NCI-H146 treated with DMSO at 0.1 percent for 48 hours (cell line): ENCODE results near the gene HES3.

ENCODE experiments used
- DNase-seq: peaks from one replicate; lab custom pipeline; 2025; ENCODE audit not compliant: unreplicated experiment; lab: John Stamatoyannopoulos, UW

HES3 gene

DNA sequence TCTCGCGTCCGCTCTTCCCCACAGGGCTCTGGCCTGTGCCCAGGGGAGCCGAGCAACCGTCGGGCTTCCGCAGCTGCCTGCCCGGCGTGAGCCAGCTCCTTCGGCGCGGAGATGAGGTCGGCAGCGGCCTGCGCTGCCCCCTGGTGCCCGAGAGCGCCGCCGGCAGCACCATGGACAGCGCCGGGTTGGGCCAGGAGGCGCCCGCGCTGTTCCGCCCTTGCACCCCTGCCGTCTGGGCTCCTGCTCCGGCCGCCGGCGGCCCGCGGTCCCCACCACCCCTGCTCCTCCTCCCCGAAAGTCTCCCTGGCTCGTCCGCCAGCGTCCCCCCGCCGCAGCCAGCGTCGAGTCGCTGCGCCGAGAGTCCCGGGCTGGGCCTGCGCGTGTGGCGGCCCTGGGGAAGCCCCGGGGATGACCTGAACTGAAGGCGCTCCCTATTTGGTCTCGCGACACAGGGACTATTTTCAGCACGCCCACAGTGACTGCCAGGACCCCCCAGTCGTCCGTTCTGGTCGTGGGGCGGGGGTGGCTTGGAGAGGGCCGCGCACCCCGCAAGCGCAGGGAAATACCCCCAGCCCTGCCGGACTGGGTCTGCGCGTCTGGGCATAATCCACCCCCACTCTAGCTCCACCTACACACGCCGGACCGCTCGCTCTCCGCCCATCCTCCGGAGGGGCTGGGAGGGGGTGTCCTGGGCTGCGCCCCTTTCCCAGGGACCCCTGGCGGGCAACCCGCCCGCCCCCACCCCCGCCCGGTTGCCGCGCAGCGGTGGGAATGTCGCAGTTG, 1.3 kb downstream of the HES3 start:
- peak; percentile 18 for DNase-seq

DNA sequence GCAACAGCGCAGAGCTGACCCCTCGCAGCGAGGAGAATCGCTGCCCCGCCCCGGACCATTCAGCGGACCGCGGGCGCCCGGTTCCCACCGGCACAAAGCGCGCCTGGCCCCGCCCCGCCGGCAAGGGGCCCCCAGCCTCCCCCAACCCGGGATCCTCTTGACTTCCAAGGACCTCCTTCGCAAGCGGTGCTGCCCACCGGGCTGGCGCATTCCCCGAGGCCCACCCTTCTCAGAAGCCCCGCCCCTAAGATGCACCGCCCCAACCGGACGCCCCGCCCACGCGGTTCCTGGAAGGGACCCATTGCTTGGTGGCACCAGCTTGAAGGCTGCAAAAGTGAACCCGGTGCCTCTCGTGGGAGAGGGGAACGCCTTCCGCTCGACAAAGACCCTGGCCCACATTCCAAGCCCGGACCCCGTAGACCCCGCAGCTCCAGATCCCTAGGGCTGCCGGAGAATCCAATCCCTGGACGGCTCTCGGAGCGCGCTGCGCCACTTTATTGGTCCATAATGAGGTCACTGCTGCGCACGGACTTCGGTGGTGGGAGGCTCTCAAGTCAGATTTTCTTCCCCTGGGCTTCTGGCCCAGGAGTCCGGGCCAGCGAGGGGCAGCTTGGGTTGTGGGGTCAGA, 2.0 kb downstream of the HES3 start:
- DNase-seq = peak; percentile 29

DNA sequence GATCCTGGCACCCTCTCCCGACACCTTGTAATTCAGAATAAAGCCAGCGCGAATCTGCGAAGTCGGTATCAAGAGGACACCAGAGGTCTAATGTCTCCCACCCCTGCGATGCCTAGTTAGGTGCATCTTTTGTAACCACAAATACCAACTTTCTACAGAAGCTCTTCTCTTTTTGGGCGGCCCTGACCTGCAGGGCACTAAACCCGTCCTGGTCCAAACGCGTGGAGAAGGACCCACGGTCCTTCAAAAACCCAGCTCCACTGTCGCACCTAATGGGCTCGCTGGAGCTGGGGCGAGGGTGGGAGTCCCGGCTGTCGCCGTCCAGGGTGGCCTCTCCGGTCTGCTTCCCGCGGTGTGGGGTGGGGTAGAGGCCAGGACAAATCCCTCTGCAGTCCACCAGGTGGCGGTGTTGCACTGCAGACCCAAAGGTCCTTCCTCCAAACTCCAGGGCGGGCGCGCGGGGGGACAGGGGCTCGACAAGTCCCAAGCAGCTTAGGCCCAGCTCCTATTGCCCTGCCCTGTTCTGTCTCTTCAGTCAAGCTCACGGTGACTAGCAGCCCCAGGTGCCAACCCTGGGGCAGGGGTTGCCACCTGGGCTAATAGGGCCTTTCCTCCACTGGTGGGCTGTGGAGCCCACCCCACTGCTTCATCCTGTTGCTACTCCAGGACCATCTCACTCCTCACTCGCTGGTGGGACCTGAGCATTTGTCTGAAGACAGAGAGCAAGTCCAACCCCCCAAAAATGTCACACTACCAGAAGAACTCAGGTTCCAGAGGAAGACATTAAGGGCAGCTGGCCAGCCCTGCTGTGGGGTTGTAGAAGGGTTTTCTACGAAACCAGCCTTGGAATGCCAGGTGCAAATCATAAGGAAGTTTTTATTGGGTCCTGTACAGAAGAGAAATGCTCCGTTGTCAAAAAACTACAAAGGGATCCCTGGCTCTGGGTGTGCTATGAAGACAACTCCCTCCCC, 2.8 kb downstream of the HES3 start:
- peak; percentile 36 for DNase-seq

DNA sequence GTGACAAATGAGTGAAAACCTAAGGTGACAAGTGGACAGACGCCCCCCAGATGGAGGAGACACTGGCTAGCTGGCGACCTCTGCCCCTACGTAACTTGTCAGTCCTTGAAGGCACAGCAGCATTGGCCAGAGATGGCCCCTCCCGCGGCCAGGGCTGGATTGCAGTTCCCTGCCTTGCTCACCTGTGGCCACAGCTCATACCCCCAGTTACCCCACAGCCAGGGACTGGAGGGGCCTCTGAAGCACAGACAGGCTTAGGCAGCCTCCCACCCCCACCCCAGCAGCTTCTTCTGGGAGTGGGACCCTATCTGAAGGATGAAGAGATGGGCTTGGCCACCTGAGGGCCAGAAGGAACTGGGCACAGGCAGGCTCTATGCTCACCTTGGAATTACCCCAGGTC, 3.7 kb downstream of the HES3 start:
- DNase-seq = no peak

DNA sequence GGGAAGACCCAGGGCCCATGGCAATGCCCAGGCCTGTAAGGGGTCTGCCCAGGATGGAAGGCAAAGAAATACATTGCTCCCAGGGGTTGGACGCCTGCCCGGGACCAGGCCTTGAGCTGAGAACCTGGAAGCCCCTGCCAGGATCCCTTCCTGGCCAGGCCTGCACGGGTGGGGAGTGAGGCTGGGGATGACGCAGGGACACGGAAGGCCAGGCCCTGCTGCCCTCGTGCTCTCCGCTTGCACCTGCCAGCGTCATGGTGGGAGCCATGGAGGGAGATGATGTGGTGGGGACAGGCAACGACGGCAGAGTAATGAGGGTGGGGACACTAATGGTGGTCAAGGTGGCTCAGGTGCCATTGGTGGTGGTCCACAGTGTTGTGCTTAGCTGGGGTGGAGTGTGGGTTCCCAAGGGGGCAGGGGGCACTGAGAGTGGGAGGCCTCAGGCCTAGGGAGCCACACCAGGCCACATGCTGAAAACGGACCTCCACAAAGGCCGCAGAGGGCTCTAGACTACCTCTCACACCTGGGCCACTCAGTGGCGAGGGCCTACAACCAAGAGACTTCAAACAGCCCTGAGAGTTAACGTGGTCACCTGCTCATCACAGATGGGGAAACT, 4.3 kb downstream of the HES3 start:
- no peak for DNase-seq

DNA sequence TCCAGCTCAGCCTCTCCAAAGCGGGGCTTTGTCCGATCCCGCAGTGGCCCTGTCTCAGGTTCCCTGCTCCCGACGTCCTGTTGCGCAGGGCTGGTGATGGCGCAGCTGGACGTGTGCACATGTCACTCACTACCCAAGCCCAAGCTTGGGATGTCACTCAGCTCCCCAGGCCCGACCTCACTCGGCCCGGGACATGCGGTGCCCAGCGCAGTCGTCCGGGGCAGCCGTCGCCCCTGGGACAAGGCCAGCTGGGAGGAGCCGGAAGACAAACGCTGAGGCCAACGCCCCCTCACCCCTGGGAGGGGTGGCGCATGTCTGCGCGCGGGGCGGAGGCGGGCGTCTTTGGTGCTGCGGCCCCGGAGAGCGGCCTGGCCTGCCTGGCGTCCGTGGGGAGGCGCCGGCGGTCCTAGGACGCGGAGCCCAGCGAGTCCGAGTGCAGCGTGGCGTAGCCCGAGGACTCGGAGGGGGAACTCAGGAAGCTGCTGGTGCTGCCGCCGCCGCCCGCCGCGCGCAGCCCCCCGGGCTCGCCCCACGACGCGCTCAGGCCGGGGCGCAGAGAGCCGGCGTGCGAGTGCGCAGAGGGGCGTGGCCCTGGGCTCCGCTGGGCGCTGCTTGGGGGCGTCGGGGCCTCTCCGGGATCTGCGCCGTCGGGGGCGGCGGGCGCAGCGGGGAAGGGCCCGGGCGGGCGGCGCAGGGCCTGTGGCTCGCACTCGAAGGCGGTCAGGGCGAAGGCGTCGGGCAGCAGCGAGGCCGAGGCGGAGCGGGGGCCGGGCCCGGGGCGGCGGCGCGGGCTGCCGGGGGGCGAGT, 5.2 kb downstream of the HES3 start:
- DNase-seq = no peak

DNA sequence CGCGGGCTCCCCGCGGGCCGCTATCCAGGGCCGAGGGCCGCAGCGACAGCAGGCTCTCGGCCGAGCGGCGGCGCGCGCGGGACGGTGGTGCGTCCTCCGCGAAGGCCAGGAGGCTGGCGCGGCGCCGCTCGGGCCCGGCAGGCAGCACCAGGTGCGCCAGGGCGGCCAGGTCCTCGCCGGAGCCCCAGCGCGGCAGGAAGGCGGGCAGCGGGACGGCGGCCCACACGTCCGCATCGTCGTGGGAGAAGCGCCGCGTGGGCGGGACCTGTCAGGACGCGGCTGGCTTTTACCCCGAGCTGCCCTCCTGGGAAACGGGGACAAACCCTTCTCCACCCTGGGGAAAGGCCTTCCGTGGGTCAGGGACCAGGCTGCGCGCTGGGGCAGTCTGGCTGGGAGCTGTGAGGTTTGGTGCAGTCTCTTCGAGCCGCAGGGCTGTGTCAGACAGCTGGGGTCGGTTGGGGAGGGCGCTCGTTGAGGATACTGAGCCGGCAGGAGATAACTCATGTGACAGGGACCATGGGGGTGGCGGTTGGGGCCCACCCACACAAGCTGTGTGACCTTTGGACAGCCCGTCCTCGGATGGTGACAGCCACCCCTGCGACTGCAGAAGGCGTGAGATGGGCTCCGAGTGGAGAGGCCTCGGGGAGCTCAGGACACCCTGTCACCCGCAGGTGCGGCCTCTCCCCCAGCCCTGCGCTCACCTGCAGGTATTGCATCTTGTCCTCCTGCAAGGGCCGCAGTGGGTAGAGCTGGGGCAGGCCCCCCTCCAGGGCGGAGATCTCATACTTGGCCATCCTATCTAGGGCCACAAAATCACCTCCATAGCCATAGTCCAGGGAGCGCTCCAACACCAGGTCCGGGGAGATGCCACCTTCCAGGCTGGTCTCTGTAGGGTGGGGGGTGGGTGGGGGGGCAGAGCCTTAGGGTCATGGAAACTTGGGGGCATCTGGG, 6.0 kb downstream of the HES3 start:
- DNase-seq = no peak

DNA sequence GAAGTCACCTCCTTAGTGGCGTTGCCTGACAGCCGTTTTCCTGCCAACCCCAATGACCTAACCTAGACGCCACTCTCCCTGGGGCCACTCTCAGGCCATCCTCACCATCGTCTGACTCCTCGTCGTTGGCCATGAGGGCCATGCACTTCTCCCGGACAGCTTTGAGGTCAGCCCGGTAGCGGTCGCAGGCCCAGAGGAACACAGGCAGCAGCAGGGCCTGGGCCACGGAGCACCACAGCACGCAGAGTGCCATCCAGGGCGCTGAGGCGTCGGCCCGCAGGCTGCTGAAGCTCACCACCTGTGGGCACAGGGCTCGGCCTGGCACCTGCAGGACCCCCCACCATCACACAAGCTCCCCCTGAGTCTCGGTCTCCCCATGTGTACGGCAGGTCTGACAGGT, 7.3 kb downstream of the HES3 start:
- no peak for DNase-seq

DNA sequence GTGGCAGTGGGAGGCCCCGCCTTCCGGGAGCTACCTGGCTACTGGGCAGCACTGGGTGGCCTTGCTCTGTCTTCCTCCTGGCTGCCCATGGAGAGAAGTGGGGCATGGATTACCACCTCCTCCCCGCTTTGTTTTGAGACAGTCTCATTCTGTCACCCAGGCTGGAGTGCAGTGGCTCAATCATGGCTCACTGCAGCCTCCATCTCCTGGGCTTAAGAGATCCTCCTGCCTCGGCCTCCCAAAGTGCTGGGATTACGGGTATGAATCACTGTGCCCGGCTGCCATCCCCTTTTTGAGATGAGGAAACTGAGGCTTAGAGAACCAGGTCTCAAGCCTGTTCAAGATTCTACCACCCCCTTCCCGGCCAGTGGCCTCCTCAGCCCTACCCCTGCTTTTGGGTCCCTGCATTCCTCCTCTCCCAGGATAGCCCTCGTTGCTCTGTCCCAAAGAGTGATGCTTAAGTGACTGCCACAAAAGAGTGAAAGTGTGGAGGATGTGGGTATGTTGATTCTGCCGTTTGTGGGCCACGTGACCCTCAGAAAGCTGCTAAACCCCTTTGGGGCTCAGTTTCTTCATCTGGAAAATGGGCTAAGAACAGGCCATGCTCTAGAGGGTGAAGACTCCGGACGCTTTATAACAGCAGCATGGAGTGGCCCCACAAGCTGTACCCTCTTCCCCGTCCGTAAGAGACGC, 7.8 kb downstream of the HES3 start:
- DNase-seq = no peak

DNA sequence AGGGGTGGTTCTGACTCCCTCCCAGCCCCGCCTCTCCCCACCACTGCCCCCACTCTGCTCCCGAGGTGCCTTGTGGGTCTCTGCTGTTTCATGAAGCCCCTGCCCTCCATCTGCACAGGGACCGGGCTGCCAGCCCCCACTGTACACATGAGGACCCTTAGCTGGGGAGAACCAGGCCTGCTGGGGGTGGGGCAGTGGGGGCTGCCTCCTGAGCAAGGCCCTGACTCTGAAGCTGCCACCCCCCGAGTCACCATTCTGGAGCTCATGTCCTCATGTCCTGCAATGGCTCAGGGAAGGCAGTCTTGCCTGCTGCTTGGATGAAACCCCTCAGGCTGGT, 8.4 kb downstream of the HES3 start:
- no peak for DNase-seq

DNA sequence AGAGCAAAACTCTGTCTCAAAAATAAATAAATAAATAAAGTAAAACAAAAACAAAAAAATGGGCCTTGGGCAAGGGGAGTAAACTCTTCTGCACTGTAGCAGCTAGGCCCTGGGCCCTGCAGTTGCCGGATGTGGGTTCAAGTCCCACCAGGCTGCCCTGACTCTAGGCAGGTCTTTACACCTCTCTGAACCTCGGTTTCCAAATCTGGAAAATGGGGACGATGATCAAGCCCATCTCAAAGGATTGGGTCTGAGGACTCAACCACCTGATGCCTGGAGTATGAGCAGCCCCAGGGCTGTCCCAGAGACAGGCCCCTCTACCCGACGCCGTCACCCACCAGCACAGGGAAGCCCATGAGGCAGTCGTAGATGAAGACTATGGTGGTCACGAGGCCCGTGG, 9.4 kb downstream of the HES3 start:
- DNase-seq = no peak

DNA sequence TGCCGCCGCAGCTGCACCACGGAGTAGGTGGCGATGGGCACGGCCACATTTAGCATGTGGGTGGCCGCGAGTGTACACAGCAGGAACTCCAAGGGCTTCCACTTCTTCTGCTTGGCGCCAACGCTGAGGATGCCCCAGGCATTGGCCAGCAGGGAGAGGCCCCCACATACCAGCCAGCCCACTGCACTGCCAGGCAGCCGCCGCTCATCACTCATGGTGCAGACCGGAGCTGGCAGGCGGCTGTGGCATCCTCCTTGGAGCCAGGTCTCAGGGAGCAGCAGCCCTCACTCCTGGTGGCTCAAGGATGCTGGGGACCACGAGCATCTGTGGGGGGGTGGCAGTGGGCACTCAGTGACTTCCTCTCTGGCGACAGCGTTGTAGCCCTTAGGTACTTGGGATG, 10.7 kb downstream of the HES3 start:
- no peak for DNase-seq

DNA sequence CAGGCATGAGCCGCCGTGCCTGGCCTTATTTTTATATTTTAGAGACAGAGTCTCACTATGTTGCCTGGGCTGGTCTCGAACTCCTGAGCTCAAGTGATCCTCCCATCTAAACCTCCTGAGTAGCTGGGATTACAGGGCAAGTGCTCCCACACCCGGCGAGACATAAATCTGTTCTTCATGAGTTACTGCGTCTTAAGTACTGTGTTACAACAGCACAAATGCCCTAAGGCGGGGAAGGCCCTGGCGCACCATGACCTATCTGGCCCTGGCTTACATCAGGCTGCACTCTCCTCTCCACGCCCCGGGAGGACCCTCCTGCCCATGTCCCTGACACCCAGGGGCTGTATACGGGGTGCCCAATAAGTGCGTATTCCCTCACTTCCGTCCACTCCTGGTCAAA, 12.7 kb downstream of the HES3 start:
- no peak for DNase-seq

DNA sequence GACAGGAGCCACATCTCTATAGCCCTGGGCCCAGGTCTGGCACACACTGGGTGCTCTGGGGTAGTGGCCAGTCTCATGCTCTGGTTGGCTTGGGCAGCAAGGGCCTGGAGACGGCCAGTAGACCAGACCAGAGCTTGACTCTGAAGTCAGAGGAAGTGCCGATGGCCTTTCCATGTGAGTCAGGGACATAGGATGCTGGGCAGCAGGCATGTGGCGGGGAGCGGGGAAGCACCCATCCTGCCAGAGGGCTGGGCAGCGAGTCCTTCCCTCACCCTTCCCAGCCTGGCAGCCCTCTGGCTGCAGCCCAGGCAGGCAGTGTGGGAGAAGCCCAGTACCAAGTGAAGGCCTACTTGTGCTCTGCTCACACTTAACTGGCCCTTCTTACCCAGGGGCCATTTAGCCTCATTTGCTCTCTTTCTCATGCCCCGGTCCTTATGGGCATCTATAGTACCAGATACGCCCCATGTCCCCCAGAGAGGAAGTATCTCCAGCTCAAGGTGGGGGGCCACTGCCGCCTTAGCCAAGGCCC, 13.6 kb downstream of the HES3 start:
- no peak for DNase-seq

DNA sequence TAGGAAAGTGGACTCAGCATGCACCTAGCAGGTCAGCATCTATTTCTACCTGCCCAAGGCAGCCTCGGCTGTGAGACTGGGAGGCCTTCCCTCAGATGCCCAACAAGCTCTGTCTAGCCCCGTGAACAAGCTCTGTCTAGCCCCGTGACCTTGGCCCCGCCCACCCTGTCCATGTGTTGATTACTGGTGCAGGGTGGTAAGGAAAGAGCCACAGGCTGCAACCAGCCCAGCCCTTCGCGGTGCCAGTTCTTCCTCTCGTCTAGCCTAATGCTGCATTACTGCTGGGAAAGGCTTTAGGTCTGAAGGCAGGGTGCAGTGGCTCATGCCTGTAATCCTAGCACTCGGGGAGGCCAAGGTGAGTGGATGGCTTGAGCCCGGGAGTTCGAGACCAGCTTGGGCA, 14.7 kb downstream of the HES3 start:
- no peak for DNase-seq

DNA sequence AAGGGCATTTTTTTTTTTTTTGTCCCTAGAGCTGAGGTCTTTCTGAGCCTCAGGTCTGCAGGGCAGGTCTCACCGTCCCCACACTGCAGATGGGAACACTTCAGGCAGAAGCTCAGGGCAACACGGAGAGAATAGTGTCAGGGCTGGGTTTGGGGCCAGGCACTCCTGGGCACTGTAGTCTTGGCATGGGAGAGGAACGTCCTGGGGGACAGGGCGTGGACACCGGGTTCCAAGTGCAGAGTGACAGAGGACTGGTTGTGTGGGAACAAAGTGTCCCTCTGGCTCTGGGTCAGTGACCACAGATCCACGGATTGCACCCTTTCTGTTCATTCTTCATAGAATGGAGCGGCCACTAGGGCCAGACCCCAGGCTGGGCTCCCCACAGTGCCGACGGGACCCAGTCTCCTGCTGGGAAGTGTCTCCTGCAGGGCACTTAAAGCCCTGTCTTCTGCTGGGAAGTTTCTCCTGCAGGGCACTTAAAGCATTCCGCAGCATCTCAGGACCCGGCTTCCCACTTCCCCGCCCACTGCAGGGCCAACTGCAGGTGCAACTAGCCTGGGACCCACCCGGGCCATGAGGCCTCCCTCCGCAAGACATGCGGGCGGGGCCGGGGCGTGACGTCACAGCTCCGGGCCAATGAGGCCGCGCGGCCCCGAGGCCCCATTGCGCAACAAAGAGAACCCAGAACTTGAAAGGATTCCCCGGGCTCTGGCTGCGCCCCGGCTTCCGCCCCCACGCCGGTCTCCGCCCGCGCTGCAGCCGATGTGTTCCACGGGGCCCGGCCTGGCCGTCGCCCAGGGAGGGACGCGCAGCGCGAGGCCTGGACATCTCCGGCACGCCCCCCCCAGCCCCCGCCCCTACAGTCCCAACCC, 15.7 kb downstream of the HES3 start:
- no peak for DNase-seq

DNA sequence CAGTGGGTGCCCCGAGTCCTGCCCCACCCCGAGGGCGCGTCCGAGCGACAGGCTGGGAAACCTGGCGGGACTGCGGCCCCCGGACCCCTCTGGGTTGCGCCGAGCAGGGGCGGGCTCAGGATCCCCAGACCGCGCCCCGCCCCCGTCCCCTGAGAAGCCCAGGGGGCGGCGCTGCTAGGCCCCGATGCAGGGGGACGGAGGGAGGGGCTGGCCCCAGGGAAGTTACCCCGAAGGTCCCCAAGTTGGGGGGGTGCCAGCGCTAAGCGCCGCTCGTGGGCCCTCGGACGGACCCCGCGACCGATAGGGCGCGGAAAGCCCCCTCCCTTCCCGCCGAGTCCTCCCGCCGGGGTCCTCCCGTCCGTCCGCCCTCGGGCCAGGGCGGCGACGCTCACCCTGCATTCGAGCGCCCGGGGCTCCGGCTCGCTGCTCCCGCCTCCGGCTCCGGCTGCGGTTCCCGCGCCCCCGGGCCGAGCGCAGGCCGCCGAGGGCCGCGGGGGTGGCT, 16.5 kb downstream of the HES3 start:
- DNase-seq = no peak
